ENCODE measurements around the gene TAL1.

Gene TAL1

DNA sequence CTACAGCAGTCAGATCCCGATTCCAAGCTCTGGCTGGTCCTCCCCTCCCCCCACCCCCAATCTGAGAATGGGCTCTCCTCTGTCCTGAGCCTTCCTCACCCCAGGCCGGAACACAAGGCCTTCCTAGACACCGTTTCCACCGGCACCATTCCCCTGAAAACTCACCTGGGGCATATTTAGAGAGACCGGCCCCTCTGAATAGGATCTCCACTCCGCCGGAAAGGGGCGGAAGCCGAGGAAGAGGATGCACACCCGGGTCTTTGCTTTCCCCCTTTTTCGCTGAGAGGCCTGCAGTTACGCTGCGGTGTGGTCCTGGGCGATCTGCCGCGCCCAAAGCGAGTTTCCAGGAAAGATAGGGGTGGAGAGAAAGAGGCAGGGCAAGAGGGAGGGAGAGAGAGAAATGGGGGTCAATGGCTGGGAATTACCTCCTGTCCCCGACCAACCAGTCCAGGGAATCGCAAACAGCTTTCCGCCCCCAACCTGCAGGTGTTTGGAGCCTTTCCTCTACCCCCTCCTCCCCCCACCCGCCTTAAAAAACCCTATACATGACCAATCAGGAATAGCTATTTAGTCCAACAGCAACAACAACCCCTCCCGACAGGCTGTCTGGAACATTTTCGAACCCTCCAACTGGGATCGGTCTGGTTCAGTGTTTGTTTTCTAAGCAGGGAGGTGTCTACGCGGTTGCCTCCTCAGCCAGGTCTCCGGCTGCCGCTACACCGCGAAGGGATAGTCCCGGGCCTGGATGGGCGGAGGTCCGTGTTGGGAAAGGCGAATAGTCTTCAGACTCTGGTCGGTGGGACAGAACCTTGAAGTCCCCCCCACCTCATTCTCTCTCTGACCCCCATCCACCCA, 2.8 kb downstream of the TAL1 start:
- no peak for DNase-seq (ENCODE audit: low read depth)

DNA sequence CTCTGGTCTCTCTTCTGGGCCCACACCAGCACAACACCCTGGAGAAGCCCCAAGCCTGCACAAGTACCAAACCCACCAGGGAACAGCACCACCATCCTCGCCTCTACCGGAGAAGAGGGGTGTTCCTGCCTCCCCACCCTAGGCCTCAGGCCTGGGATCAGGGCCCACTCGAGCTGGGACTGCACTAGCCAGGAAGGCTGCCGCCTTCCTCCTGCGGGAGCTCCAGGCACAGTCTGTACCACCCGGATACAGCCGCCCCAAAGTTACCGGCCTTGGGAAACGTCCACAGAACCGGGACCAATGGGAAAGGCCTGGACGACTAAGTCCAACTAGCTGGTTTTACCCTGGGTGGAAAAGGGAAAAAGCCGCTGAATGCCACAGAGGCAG, 3.4 kb downstream of the TAL1 start:
- no peak for DNase-seq (ENCODE audit: low read depth)

DNA sequence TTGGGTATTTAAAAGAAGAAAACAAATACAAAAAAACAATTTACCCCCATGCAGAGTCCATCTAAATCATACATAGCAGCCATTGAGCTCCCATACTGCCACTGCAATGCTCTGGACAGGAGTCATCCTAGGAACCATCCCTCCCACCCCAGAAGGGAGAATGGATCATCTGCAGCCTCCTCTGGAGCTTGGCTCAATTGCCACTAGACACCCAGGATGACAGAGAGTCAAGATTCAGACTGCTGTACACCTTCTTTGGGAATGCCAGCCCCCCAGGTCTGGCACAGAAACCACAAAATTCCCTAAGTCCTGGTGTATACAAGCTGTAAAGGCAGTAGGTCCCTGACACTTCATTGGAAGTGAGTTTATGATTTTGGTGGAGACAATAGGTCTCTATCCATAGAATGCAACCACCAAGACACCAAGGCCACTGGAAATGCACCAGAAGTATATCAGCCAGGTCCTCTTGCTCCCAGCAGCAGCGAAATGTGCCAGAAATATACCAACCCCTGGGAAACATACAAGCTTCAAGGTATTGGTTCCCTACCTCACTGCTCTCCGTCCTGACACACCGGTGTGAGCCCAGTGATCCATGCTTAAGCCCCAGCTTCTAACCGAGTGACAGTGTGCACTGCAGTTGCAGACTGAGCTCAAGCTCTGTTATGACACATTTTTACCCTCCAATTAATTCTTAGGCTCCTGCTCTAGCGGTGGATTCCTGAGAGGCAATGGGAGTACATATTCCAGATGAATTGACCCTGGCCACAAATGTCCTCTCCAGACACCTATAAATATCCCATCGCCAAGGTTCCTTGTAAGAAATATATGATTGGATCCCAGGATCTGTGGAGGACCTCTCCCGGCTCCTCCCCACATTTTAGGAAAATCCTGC, 4.4 kb downstream of the TAL1 start:
- no peak for DNase-seq (ENCODE audit: low read depth)

DNA sequence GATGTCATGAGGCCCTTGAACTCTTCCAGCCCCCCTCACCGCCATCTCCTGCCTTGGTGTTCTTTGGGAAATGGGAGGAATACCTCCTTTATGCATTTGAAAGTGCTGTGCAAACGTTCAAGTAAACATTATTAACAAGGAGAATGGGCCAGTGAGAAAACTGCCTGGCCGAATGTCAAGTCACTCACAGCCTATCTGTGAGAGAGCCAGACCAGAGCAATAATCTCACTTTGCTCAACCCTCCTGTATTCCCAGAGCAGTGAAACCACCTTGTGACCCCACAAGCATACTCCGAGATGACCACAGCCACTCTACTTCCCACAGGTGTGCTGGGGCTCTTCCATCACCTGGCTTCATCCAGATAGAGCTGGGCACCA, 5.2 kb downstream of the TAL1 start:
- no peak for DNase-seq (ENCODE audit: low read depth)

DNA sequence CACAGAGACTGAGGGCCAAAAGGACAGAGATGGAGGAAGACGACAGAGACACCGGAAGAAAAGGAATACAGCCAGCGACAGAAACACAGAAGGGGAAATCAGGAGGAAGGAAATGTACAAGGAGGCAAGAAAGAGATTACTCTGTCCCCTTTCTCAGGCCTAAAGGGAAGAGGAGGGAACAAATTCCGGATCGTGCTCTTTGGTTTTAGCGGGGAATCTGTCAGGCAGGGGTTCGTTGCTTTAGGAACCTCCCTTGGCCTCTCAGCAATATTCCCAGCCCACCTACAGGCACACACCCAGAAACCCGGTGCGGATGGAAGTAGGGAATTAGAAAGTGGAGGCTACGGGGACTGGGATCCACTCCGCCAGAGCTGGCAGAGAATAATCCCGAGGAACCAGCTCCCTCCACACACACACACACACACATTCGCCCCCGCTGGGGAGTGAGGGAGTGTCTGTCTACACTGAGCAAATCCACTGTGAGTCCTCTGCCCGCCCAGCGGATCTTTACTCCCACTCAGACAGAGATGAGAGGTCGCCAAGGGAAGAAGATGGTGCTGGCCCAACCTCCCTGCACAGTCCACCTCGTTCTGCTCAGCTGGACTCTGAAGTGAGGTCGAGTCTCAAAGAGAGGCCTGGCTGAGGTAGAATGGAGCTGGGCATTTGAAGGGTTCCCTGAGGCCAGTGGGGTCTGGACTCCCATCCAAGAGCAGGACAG, 5.7 kb downstream of the TAL1 start:
- DNase-seq (ENCODE audit: low read depth), result no peak

DNA sequence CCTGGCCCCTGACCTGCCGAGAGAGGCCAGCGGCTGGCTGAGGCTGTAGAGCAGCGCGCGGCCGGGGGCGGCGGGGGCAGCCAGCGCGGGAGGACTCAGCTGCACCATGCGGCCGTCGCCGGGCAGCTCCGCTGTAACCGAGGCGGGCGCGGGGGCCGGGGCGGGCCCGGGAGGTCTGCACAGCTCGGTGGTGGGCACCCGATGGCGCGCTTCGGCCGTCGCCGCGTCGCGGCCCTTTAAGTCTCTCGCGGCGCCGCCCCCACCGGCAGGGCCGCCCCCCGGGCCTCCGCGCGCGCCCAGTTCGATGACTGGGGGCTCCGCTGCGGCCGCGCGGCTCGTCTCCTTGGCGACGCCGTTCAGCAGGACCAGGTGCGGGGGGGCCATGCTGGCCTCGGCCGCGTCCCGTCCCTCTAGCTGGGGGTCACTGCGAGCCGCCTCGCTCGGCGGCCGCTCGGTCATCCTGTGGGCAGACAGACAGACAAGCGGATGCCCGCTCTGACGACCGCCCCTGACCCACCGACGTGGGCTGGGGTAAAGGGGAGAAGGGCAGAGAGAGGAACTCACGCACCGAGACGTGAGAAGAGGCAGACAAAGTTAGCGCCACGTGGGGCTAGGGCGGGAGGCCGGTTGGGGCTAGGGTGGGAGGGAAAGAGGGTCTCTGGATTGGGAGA, 6.5 kb downstream of the TAL1 start:
- DNase-seq (ENCODE audit: low read depth), result no peak

DNA sequence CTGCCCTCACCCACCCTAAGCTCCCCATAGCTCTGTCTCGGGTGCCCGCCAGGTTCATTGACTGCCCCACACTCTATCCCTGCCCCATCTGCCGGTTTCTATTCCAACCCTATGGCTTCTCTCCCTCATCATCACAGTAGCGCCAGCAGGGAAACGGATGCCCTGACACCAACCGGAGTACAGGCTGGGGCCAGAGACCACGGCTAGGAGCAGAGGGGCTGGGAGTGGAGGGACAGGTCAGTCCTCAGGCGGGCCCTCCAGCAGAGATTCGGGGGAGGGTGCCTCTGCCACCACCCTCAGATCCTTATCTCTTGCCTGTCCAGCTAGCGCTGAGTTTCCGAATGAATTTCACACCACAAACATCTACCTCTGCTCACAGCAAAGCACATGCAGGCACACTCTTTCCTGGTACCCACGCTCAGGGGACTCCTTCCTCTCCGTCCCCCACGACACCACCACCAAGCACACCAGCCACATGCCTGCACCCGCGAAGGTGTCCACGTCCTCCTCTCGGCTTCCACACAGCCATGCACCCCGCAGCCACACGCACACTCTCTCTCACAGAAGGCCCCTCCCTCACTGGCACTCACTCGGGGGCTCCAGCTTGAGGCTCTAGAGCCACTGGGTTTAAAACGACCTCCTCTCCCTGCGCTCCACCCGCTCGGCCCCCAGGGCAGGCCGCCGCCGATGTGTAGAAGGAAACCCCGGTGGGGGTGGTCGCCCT, 7.2 kb downstream of the TAL1 start:
- DNase-seq (ENCODE audit: low read depth), result no peak

DNA sequence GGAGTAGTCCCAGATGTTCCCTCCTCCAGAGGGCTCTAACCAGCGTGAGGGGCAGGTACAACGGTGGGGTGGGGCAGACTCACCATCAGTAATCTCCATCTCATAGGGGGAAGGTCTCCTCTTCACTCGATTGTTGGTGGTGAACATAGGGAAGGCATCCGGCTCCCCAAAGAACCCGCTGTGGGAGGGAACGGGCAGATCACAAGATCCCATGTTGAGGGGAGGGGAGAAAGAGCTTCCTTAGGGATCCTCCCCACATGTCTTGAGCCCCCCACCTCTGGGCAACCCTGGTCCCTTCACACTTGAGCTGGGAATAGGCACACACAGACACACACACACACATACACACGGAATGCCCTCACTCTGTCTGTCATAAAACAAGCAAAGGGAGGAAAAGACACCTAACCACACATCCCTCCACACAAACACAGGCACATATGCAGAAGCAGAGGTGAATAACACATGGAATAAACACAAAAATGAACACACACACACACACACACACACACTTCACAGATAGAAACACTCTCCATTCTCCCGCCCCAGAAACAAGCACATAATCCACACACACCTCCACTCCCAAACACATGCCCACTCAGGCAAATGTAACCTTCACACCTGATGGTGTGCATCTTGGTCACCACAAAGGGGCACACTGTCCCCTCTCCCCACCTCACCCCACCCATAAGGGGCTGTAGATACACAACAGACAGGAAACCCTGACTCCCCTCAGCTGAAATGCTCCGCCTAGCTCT, 7.9 kb downstream of the TAL1 start:
- no peak for DNase-seq (ENCODE audit: low read depth)

DNA sequence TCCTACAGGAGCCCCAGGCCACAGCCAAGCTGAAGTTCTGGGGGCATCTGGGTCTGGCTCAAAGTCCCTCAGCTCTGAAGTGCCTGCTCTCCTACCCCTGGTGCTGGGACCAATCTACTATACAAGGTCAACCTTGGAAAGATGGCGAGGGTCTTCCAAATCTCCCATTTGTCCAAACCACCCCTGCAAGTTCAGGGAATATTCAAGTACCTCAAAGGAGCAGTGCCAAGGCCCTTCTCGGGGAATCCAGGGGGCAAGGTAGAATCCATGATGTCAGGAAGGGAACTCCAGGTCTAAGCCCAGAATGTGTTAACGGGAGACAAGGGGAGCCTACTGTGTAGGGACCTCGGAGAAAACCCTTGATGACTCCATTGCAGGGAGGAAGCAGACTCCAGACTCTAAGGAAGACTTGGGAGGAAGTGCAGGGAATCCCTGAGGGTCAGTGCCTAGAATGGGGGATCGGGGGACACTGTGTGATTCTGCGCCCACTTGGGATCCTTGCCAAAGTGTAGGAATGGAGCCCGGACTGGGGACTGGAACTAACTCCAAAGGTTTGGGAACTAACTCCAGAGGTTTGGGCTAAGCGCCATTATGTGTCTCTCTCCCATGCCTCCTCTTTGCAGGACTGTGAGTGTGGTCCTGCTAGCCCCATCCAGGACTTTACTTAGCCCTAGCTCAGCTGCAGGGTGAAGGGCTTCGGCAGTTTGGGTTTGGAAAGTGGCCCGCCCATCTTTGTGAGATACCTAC, 8.7 kb downstream of the TAL1 start:
- no peak for DNase-seq (ENCODE audit: low read depth)

DNA sequence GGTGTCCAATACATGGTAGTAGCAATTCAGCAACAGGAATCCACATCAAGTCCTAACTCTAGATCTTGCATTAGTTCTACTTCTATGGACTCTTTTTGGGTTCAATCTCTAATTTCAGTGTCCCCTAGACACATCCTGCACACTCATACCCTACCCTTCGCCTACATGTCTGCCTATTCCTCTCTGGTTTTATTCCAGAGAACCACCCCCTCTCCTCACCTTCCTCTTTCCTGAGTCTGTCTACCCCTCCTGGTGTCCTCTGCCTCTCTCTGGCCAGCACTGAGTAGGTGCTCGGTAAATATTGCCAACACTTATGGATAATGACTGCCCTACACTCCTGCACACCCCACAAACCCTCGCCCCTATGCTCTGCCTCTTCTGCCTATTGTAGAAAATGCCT, 9.5 kb downstream of the TAL1 start:
- no peak for DNase-seq (ENCODE audit: low read depth)

DNA sequence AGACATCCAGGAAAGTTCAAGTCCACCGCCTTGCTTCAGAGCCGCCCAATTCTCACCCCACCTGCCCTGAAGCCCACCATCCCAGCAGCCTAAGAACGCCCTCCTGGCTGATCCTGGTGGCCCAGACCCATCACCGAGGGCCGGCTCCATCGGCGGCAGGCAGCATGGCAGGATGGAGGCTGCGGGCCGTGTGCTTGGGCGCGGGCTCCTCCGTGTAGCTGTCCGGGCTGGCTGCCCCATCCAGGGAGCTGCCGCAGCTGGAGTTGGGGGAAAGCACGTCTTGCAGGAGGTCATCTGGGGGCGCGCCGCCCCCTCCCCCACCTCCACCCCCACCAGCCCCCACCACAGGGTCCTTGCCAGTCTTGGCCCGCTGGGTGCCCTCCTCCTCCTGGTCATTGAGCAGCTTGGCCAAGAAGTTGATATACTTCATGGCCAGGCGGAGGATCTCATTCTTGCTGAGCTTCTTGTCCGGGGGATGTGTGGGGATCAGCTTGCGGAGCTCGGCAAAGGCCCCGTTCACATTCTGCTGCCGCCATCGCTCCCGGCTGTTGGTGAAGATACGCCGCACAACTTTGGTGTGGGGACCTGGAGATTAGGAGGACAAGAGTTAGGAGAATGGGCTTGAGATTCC, 12.3 kb downstream of the TAL1 start:
- no peak for DNase-seq (ENCODE audit: low read depth)

DNA sequence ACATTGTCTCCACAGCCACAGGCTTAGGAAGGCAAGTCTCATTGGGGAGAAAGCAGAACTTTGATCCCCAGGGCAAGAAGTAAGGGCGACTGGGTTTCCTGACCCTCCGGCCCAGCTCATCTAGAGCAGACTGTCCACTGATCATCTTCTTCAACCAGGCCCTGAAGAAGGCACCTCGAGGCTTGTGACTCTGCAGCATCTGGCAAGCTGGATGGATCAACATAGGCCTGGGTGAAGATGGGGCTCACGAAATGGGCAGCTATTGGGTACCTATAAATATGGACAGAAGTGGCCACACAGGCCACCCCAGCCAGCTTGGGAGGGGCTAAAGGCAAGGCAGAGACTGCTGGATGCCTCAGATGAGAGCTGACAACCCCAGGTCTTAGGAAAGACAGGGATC, 13.0 kb downstream of the TAL1 start:
- DNase-seq (ENCODE audit: low read depth), result no peak

DNA sequence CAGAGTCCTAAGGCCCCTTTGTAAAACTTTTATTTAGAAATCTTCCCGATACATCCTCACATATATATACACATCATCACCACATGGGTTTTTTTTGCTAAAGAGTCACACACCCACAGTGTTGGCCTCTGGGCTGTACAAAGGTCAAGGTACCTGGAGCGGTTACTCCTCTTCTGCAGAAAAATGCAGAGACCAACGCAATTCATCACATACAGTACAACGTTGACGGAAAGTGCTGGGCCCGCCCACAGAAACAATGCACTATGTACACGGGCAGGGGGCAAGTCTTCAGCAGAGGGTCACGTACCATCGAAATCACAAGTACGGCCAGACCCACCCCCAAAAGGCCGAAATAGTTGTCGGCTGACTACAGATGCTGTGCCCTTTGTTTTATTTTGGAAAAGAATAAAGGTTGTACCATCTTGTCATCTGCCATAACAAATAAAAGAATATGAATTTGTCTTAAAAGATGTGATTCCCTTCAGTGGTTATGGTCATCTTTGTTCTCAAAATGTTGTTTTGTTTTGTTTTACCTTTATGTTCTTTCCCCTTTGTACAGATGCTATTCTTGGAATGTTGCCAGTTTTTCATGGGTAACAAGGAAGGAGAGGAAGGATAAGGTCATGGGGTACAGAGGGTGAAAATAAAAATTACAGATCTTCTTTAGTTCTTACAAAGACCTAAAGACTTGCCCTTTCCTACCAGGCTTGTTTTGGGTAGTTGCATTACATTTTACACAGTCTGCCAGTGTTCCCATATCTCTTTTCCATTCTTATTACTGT, 15.6 kb downstream of the TAL1 start:
- no peak for DNase-seq (ENCODE audit: low read depth)

DNA sequence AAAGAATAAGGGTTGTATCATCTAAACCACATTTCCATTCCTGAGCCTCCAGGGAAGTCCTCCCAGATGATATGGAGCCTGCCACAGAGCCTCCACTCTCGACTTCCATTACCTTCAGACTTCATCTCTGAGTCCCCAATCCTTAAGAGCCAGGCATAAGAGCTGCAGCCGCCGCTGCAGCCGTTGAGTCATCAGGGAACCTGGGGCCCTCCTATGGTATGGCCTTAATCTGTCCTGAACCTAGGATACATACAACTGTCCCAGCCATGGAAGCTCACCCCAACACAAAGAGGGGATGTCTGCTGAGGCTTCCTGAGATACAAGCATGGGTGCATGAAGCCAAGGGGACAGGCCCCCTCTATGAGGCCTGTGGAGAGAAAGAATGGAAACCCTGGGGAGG, 16.3 kb downstream of the TAL1 start:
- DNase-seq (ENCODE audit: low read depth), result no peak

DNA sequence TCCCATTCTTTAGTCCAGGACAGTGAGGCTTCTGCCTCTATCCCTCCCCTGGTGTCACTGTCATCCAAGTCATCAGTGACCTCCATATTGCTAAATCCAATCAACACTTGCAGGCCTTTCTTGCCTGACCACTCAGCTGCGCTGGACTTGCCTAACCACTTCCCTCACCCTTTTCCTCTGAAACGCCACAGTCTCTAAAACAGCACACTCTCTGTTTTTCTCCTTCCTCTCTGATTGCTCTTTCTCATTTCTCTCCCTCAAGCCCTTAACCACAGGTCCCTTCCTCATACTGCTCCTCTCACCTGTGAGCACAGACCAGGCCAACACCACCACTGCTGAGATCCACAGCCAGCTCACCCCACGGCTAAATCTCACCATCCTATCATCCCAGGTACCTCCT, 17.5 kb downstream of the TAL1 start:
- no peak for DNase-seq (ENCODE audit: low read depth)

DNA sequence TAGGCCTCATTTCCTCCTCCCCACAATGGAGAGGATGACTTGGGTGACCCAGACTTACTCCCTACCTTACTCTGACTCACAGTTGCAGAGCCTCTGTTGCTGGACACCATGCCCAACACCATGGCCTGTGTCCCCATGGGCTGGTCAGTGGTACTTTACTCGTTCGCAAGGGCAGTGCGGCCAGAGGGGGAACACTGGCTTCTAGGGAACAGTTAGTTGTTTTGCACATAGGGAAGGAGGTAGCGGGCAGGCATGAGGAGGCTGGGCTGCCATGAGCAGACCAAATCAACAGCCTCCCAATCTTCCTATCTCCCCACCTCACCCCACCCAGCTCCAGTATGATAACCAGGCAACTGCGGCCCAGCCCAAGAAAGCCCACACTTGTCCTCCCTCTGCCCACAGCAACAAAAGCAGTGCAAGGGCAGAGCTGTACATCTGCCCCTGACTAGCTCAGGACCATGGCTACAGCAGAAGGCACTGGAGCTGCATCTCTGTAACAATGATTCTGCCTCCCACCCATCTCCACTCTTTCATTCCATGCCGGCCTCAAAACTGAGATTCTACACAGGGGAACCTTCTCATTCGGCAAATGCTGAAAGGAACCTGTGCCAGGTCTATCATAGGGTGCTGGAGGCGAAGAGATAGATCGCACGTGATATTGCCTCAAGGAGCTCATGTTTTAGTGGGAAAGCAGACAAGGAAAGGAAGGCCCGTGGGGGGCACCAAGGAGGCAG, 18.6 kb downstream of the TAL1 start:
- DNase-seq (ENCODE audit: low read depth), result no peak

DNA sequence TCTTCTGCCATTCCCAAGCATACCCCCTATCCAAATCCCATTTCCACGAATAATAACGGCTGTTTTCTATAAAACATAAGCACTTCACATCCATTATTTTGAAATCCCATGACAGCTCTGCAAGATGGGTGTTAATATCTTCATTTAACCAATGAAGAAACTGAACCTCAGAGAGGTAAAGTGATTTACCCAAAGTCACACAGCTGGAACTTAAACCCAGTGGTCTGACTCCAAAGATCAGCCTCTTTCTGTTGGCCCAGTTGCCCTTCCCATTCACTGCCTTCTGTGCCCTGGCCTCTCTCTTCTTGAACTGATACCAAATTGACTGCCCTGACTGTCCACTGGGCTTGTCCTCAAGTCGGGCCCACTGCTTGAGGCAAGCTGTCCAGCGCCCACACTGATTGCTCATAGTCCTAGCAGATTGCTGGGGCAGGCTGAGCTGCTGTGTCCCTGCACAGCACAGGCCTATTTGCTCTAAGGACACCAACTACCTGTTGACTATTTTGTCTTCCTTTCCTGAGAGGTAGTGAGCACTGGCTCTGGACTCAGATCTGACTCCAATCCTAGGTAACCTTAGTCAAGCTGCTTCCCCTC, 19.3 kb downstream of the TAL1 start:
- DNase-seq (ENCODE audit: low read depth), result no peak

All from stromal cell of bone marrow (primary cell).